CD4-positive, alpha-beta T cell treated with Interleukin-4 for 4 hours (primary cell): ENCODE results near the gene SHMT1.
"Not testable (repeated sequence)": the region's sequence is repeated elsewhere in the genome, so short reads cannot be mapped to it uniquely, and the experiment has no call there.

ENCODE experiments used
- DNase-seq: peaks from one replicate; pipeline ENCODE4 v3.0.0-alpha.2; 2020

SHMT1 gene

DNA sequence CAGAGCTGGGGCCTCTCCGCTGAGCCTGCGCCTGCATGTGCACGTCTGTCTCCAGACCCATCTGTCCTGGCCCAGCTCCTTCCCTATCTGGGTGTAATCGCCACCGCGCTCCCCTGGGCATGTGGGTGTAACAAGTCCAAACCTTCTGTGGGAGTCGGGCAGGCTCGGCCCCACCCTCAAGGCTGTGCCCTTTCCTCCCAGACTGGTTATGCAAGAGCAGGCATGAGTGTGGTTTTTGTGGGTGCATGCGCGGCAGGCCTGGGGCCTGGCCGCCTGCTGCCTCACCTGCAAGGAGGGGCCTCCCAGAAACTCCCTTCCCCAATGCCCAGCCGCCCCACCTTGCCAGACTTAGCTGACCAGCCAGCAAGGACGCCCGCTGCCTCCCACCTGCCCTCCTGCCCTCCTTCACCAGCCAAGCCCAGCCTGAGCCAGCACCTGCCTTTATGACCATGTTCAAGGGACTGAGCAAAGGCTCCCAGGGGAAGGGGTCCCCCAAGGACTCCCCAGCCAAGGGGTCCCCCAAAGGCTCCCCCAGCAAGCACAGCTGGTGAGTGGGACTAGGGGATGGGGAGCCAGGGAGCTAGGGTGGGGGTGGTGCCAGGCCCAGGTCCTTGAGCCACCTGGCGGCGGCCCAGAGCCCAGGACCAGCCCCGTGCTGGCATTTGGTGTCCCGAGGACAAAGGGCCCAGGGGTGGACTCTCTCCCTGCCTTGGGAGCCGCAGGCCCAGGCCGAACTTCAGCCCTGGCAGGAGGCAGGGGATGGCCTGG is 14.3 kb upstream of the SHMT1 start, which contains the start of gene EVPLL:
Gene EVPLL, plus strand, starts transcription at position 342 of the 768 bp plus-strand sequence. CDS start 3,160 bp downstream, outside the sequence.
- no peak for DNase-seq

DNA sequence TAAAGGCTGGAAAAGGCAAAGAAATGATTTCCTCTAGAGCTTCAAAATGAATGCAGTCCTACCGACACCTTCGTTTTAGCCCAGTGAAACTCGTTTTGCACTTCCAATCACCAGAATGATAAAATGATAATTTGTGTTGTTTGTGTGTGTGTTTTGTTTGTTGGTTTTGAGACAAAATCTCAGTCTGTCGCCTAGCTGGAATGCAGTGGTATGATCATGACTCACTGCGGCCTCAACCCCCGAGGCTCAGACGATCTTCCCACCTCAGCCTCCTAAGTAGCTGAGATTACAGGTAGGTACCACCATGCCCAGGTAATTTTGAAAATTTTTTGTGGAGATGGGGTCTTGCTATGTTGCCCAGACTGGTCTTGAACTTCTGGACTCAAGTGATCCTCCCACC is 10.9 kb upstream of the SHMT1 start:
- DNase-seq = no peak

DNA sequence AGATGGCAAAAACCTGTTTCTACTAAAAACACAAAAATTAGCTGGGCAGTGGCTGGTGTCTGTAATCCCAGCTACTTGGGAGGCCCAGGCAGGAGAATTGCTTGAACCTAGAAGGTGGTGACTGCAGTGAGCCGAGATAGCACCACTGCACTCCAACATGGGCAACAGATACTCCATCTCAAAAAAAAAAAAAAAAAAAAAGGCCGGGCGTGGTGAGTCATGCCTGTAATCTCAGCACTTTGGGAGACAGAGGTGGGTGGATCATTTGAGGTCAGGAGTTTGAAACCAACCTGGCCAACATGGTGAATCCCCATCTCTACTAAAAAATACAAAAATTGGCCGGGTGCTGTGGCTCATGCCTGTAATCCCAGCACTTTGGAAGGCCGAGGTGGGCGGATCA is 9.8 kb upstream of the SHMT1 start:
- not testable (repeated sequence) for DNase-seq

DNA sequence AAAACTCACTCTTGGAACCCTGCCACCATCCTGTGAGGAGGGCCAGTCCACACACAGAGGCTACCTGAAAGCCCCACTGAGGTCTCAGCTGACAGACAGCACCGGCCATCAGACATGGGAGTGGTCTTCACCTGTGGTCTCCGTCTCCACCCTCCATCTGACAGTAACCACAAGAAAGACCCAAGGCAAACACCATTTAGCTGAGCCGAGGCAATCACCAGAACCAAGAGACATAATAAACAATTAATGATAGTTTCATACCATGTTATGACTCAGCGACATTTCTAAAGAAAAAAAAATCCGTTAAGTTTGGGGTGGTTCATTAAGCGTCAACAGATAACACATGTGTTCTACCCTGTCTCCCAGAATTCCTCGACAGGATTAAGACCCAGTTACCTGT is 8.1 kb upstream of the SHMT1 start:
- DNase-seq = no peak

DNA sequence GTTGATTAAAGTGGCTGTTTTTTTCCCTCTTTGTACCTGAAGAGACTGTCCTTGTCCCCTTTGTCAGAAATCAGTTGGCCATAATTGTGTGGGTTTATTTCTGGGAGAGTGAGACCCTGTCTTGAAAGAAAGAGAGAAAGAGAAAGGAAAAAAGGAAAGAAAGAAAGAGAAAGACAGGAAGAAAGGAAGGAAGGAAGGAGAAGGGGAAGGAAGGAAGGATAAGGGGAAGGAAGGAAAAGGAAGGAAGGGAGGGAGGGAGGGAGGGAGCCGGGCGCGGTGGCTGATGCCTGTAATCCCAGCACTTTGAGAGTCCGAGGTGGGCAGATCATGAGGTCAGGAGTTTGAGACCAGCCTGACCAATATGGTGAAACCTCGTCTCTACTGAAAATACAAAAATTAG is 7.4 kb upstream of the SHMT1 start:
- no peak for DNase-seq

DNA sequence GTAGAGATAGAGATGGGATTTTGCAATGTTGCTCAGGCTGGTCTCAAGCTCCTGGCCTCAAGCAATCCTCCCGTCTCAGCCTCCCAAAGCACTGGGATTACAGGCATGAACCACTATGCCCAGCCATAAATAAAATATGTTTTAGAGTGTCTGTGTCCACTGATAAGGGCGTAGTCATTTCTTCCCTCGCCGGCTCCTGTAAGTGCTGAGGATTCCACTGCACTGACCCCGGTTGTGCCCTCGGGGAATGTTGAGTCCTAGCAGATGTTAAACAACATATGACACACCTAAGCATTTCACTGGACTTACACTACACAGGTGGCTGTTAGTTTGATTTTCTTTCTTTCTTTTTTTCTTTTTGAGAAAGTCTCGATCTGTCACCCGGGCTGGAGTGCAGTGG is 5.6 kb upstream of the SHMT1 start:
- DNase-seq = no peak

DNA sequence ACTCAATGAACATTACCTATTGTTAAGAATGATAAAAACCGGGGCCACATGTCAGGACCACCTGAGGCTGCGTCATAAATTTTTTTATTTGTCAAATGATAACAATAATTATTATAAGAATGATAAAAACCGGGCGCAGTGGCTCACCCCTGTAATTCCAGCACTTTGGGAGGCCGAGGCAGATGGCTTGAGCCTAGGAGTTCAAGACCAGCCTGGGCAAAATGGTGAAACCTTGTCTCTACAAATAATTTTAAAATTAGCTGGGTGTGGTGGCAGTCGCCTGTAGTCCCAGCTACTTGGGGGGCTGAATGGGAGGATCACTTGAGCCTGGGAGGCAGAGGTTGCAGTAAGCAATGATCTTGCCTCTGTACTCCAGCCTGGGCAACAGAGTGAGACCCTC is 816 bp upstream of the SHMT1 start:
- DNase-seq = no peak

DNA sequence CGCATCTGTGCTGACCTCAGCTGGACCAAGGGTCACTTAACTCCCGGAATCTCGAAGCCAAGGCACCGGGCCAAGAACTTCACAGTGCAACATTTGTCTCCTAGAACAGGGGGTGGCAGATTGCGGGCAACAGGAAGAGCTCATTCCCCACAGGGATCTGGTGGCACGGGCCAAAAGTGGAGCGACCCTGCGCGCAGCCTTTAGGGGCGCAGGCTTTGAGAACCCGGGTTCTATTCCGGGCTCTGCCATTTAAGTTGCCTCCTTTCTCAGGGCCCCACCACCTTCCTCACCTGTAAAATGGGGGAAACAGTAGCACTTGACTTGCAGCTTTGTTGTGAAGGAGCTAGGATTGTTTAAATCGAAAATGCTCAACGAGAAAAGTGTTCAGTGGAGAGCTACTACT is 651 bp downstream of the SHMT1 start:
- DNase-seq = no peak

DNA sequence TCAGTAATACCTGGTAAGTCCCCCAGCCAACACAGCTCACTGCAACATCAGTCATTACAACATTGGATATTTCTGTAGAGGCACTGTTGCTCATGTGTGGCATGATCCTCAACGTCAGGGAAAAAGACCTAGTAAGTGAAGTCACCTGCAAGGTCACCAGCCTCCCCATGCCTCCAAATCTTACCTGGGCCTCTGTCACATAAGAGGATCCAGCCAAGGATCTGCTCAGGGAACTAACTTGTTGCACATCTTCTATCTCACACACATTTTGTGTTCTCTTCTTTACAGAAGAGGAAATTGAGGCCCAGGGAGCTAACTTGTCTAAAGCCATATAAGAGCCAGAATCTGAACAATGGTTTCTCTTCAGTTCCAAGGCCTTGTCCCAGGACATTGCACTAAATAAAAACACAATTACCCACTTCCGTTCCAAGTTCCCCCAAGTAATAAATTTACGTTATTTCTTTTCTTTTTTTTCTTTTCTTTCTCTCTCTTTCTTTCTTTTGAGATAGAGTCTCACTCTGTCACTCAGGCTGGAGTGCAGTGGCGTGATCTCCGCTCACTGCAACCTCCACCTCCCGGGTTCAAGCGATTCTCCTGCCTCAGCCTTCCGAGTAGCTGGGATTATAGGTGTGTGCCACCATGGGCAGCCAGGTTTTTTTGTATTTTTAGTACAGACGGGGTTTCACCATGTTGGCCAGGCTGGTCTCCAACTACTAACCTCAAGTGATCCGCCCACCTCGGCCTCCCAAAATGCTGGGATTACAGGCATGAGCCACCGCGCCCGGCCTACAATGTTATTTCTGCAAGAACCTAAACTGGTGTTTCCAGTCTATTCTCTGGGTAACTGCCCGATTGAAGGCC is 1.3 kb downstream of the SHMT1 start:
- DNase-seq = no peak

DNA sequence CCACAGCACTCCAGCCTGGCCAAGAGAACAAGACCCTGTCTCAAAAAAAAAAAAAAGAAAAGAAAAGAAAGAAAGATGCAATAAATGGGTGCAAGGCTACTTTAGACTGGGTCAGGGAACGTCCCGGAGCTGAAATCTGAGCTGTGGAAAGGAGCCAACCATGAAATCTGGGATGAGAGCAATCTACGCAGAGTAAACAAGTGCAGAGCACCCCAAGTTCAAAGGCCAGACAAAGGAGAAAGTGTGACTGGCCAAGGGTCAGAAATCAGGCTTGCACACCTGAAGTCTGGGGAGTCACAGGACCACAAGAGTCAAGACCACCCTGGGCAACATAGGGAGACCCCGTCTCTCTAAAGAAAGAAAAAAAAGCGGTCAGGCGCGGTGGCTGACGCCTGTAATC is 2.8 kb downstream of the SHMT1 start:
- no peak for DNase-seq

DNA sequence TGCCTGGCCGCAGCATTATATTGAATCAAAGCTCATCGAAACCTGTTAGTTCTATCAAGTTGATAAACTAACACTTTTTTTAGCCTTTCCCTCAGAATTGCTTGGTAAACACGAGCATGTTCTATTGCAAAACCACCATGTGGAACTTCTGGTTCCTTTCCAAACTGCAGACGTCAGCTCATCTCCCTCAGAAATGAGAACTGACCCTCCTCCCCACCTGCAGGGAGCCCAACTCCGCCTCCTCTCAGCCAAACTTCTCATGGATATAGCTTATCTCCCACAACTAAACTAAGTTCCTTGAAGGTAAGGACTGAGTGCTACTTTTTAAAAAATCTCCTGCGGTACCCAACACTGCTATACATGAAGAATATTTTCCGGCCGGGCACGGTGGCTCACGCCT is 6.7 kb downstream of the SHMT1 start:
- DNase-seq = no peak

DNA sequence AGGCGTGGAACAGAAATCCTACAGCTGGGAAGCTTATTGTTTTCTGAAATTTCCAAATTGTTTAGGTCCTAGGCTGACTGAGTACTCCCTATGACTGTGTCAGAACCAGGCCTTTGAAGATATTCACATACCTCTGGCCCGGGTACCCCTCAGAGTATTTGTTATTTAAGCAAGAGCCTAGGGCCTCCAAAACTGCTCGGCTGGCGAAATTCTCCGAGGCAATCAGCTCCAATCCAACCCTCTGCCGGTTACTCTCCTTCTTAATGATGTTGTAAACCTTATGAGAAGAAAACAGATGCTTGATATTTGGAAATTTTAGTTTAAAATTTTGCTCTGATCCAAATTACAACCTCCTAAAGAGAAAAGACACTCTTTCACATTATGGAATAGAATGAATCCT is 9.8 kb downstream of the SHMT1 start:
- DNase-seq = no peak

DNA sequence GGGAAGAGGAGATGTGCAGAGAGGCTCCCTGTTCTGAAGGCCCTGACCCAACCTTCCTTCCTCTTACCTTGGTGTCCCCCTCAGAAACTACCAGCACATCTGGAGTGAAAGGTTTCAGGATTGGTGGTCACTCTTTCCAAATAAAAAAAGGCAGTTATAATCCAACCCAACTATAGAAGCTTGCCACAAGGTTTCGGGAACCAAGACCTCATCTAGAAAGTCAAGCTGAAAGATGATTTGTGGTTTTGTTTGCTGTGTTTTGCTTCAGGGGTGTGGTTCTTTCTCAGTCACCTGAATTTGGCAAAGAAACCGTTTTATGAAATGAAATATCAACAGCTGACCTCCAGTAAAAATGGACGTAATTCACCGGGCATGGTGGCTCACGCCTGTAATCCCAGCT is 19.3 kb downstream of the SHMT1 start:
- DNase-seq = no peak

DNA sequence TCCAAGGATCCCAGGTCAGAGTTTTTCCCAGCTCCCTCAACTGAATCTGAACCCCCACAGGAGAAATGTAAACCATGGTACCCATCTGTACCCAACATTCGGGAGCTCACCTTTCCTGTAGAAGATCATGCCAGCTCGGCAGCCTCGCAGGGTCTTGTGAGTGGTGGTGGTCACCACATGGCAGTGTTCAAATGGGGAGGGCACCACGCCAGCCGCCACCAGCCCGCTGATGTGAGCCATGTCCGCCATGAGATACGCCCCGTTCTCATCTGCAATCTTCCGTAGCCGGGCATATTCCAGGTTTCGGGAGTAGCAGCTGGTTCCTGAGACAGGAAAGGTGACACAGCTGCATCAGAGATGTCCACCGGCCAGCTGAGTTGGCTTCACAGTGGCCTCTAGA is 23.4 kb downstream of the SHMT1 start:
- no peak for DNase-seq

DNA sequence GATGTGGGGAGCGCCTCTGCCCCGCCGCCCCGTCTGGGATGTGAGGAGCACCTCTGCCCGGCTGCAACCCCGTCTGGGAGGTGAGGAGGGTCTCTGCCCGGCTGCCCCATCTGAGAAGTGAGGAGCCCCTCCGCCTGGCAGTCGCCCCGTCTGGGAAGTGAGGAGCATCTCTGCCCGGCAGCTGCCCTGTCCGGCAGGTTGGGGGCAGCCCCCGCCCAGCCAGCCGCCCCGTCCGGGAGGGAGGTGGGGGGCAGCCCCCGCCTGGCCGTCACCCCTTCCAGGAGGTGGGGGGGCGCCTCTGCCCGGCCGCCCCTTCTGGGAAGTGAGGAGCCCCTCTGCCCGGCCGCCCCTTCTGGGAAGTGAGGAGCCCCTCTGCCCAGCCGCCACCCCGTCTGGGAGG is 25.2 kb downstream of the SHMT1 start:
- not testable (repeated sequence) for DNase-seq

DNA sequence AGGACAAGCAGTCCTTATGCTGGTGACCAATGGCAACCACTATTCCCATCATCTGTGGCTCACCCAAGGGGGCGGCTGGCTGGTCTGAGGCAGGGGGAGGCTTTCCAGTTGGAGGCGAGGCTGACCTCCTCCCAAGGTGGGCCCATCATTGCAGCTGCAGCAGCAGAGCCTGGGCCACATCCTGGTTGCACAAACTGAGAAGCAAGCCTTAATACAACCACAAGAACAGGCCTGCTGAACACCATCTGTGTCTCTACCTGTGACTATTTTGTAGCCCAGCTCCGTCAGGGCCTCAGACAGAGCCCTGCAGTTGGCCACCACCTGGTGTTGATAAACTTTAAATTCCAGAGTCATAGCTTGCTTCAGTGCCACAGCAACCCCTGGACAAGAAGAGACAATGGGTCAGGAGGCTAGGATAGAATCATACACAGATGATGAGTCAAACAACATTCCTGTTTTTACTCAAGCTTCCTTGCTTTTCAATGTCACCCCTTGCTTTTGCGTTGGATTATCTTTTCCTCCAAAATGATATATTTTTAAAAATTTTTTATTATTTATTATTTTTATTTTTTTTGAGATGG is 30.4 kb downstream of the SHMT1 start:
- no peak for DNase-seq

DNA sequence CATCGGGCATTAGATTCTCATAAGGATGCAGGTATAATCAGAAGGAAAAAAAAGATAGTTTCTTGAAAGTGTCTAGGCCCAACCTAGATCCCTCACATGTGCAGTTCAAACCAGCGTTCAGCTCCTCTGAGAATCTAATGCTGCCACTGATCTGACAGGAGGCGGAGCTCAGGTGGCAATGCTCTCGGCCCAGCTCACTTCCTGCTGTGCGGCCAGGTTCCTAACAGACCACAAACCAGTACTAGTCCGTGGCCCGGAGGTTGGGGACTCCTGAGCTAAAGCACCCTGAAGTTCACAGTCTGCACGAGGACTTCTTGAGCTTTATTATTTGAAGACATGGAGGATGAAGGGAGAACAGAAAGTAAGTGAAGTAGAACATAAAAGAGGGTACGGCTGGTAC is 31.5 kb downstream of the SHMT1 start:
- peak; percentile 21 for DNase-seq

DNA sequence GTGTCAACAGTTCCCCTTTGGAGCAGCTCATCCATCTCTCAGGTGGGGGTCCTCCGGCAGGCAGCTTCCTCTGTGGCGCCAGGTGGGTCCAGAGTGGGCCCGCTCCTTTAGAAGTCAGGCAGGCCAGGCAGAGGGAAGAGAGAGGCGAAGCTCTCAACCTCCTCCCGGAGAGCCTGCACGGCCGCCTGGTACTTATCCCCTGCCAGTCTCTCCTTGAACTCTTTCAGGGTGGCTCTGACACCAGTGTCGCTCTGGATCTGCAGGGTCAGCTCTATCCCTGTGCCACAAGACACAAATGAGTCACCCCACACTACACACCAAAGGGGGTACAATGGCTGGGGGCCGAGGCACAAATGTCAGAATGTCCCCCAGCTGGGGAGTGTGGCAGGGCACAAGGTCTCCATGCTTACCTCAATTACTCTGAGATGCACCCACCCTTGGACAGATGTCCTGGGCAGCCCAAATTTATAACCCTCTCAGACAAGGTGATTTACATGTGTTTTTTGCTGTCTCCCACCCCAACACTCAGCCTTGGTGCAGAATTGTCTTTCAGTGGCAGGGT is 34.6 kb downstream of the SHMT1 start:
- no peak for DNase-seq

DNA sequence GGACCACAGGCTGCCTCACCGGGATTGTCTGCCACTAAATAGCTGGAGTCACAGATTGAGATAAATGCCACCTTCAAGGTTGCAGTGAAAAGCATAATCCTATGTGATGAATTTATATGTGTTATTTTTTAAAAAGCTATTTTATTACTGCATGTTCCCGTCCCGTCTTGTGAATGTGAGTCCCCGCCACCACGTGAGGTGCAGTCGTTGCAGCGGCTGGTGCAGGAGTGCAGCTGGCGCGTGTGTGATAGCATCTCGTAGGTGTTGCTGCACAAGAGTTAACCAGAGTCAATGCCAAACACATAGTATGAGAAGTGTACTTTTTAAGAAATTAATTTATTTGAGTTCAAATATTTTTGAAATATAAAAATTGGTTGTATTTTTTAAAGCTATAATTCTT is 35.8 kb downstream of the SHMT1 start:
- DNase-seq = no peak

DNA sequence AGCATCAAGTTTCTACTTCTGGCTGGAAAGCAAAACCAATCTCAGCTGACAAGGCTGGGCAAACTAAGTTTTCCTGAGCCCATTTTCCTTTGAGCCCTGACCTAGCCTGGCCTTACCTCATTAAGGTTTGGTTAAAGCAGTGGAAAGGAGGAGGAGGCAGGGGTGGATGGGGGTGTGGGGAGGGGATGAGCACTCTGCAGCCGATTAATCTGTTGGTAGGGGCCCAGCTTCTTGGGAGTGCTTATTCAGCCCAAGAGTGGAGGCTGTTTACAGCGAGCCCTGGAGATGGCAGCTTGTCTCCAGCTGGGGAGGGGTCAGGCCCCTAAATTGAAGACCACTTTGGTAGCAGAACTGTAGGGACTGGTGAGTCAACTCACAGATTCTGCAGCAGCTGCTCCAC is 36.3 kb downstream of the SHMT1 start:
- DNase-seq = no peak

DNA sequence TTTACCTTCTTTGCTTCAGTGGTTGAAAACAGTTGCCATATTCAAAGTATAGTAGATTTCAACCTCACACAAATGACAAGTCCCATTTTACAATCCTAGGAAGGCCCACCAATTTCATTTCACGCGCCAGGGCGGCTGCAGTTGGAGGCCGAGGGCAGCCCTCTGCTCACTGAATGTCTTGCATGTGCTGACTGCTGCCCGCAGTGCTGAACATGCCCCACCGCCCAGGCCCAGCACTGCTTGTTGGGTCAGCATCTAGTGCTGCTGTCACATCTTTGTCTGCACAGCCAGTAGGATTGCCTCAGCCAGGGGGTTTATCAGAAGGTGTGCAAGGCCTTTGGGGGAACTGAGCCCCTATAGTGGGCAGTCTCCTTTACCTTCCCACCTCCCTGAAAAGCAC is 36.8 kb downstream of the SHMT1 start:
- DNase-seq = no peak

DNA sequence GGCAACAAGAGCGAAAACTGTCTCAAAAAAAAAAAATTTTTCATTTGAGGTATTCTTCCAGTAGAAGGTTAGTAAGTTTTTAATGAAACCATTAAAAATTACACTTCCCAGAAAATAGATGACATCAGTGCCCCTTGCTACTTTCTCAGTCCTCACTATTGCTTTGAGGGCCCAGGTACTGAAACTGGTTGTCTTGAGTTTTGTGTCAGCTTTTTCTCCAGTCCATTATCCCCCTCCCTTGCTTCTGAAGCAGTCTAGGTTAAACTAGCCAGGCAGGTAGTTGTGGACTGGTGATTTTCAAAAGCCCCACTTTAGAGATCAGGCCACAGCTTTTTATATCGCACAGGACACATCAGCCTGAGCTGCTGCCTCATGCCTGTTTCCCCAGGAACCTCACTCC is 37.3 kb downstream of the SHMT1 start:
- no peak for DNase-seq
